Activated CD4-positive, CD25-positive, alpha-beta regulatory T cell treated with anti-CD3 and anti-CD28 coated beads, Interleukin-2, amount 50 U/mL, for 72 hours (primary cell): ENCODE measurements around the gene ODAD3.
A peak's percentile ranks its signal among the peaks of the same experiment; 100 is the strongest.
"Not testable (repeated sequence)": the region's sequence is repeated elsewhere in the genome, so short reads cannot be mapped to it uniquely, and the experiment has no call there.

Experiments
- DNase-seq: peaks from one replicate; pipeline ENCODE4 v3.0.0; 2021

ODAD3 gene

DNA sequence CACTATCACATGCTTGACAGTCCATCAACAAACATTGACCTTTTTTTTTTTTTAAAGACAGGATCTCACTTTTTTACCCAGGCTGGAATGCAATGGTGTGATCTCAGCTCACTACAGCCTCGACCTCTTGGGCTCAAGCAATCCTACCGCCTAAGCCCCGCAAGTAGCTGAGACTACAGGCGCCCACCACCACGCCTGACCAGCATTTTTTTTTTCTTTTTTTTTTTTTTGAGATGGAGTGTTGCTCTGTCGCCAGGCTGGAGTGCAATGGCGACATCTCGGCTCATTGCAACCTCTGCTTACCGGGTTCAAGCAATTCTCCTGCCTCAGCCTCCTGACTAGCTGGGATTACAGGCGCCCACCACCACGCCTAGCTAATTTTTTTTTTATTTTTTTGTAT is 24.0 kb upstream of the ODAD3 start:
- DNase-seq = not testable (repeated sequence)

- no peak for DNase-seq
Measured at GRCh38 chr19:11458236-11458900, 23.4 kb upstream of the ODAD3 start.

- no peak for DNase-seq
Measured at GRCh38 chr19:11457831-11458230, 22.9 kb upstream of the ODAD3 start.

- DNase-seq = no peak
Measured at GRCh38 chr19:11457115-11457514, 22.2 kb upstream of the ODAD3 start.

DNA sequence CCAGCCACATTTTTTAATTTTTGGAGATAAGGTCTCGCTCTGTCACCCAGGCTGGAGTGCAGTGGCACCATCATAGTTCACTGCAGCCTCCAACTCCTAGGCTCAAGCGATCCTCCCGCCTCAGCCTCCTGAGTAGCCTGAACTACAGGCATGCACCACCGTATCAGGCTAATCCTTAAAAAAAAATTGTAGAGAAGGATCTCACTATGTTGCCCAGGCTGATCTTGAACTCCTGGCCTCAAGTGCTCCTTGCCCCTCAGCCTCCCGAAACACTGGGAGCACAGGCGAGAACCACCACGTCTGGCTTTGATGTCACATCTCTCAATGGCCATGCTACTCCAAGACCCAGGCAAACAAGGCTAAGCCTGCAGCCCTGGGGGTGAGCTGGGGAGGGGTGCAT is 21.7 kb upstream of the ODAD3 start:
- no peak for DNase-seq

DNA sequence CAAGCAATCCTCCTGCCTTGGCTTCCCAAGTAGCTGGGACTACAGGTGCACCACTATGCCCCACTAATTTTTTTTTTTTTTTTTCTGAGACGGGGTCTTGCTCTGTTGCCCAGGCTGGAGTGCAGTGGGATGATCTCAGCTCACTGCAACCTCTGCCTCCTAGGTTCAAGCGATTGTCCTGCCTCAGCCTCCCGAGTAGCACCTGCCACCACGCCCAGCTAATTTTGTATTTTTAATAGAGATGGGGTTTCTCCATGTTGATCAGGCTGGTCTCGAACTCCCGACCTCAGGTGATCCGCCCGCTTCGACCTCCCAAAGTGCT is 20.3 kb upstream of the ODAD3 start:
- DNase-seq = not testable (repeated sequence)

DNA sequence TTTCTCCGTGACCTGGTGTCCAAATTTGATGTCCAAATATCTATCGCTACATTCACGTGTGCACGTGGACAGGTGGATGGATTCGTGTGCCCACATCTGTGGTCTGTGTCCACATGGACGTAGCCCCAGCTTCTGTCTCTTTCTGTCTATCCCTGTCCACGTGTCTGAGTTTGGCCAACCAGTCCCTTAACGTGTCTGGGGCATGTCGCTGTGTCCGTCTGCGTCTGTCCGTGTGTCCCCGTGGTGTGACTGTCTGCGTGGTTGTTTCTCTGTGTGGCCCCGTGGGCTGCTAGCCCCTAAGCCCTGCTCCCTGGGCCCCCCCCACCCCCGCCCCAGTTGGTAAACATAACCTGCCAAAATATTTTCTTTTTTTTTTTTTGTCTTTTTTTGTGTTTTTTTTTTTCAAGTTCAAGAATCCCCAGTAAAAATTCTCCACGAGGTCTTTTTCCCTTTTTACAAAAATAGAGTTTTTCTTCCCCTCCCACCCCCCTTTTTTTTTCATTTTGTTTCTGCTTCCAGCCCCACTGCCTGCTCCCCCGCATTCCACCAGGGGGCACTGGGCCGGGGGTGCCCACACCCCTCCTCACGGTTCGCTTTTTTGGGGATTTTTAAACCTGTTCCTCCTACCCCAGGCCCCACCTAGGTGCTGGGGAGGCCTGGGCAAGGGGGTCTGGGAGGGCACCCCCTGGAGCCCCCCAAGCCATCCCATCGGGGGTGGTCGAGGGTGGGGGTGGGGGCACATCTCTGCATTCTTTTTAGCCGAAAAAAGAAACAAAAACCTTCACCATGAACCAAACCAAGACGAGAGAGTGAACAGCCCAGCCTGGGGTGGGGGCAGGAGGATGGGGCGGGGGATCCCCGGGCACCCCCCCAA is 18.8 kb upstream of the ODAD3 start:
- DNase-seq = no peak

DNA sequence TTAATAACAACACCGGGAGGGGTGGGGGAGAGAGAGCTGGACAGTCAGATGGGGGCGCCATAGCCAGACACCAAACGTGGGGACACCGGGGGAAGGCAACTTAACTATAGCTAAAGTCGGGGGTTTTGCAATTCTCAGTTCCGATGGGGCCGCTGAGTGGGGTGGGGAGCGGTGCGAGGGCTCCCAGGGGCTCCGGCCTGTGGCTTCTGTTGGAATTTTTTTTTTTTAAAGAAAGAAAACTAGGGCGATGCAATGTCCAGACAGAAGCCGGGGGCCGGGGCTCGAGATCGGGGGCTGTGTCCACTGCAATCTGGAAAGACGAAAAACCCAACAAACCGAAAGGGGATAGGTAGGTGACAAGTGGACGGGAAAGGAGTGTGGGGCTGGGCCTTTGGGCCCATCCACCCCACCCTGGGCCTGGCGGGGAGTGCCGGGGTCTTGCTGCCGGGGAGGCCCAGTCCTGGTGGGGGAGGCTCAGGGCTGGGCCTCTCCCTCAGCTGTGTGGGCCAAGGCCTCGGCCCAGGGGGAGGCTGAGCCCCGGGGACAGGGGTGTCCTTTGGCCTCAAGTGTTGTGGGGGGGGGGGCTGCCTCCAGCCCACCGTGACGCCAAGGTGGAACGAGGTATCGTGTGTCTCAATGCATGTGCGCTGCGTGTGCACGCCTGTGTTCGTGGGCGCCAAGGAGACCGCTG is 17.8 kb upstream of the ODAD3 start:
- DNase-seq = no peak

DNA sequence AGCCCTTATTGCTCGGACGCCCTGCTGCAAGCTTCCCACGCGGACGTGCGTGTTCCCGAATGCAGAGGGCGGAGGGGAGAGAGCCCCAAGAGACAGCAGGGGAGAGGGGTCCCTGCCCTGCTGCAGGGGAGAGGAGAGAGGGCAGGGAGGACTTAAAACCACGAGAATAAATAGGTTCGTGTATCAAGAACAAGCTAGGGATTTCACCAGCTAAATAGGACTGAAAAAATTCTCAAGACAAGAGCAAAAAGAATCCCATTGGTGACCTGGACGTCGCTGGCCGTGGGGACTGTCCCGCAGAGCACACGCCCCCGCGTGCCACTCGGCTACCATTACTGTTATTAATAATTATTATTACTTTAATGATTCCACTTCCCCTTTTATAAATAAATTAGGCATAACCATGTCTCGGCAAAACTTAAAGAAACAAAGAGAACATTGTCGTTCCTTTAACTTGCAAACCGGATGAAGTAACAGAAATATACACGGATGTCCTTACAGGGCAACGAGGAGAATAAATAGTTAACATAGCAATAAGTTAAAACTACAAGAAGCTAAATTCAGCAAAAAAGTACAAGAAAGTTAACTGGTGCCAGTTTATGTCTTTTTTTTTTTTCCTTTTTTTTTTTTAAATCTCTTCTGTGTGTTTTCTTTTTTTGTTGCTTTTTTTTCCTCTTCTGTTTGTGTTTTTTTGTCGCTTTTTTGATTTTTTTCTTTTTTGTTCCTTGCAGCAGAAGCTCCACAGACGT is 17.1 kb upstream of the ODAD3 start:
- DNase-seq = no peak

GRCh38 chr19:11451327-11451870 is 16.5 kb upstream of the ODAD3 start:
- DNase-seq = no peak

DNA sequence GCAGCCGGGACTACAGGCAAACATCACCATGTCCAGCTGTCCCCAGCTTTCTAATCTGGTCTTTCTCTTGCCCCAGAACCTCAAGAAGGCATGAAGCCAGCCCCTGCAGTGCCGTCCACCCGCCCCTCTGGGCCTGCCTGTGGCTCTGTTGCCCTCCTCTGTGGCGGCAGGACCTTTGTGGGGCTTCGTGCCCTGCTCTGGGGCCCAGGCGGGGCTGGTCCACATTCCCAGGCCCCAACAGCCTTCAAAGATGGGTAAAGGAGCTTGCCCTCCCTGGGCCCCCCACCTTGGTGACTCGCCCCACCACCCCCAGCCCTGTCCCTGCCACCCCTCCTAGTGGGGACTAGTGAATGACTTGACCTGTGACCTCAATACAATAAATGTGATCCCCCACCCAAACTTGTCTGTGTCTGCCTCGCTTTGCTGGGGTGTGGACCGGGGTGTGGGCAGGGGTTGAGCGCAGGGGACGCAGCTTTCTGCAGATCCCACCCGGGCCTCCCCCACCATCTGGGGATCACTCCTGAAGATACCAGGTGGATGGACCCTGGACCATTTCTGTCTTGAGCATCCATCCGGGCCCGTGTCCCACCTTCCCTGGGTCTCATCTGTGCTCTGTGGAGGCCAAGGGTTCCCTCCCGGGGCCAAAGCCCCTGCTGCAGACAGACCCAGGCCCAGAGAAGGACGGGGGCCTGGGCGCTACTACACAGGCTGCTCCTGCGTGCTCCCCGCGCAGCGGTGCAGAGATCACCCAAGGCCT is 15.8 kb upstream of the ODAD3 start:
- no peak for DNase-seq

DNA sequence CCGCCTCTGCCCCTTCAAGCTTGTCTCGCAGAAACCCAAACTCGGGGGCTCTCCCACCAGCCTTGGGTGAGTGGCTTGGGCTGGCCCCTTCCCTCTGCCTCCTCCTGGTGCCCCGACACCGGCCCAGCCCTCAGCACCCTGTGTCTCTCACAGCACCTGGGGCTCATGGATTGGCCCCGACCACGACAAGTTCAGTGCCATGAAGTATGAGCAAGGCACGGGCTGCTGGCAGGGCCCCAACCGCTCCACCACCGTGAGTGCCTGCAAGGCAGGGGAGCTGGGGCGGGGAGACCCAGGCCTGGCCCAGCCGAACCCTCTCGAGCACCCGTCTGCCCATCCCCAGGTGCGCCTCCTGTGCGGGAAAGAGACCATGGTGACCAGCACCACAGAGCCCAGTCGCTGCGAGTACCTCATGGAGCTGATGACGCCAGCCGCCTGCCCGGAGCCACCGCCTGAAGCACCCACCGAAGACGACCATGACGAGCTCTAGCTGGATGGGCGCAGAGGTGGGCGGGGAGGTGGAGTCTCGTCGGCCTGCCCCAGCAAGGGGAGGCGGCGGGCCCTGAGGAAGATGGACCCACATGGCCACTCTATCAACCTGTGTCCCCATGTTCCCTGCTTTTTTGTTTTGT is 14.1 kb upstream of the ODAD3 start:
- DNase-seq = no peak

DNA sequence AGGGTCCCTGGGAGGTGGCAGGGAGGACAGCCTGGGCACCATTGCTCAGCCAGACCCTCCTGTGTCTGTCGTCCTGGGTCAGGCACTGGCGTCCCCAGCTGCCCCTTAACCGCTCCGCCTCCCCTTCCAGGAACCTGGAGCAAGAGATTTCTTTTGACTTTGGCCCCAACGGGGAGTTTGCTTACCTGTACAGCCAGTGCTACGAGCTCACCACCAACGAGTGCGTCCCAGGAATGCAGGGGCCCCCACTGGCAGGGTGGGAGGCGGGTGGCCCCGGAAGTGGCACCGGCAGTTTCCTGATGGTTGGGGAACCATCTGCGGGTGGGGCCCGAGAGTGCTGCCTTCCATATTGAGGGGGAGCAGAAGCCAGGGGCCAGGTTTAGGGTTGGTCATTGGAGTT is 13.5 kb upstream of the ODAD3 start:
- no peak for DNase-seq

GRCh38 chr19:11447347-11448262 is 12.7 kb upstream of the ODAD3 start:
- DNase-seq = no peak

DNA sequence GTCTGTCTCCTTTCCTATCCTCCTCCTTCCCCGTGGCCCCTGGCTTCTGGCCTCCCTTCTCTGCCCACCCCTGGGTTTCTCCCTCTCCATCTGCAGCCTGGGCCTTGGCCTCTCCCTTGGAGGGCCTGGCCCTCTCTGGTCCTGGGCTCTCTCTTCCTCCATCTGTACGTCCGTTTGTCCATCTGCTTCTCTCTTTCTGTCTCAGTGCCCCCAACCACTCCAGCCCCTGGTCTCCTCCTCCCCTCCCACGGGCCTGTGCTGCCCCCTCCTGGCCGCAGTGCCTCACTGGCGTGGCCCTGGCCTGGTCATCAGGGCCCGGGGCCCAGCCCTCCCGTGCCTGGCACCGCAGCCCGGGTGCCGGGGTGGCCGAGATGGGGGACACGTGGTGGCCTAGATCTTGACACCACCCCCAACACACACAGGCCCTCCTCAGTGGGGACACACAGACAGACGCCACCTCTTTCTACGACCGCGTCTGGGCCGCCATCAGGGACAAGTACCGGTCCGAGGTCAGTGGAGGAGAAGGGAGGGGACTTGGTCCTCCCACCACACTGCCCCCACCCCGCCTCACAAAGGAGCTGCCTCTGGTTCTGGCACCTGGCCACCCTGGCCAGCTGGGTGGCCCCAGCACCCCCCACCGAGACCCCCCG is 11.9 kb upstream of the ODAD3 start:
- peak; percentile 63 for DNase-seq

DNA sequence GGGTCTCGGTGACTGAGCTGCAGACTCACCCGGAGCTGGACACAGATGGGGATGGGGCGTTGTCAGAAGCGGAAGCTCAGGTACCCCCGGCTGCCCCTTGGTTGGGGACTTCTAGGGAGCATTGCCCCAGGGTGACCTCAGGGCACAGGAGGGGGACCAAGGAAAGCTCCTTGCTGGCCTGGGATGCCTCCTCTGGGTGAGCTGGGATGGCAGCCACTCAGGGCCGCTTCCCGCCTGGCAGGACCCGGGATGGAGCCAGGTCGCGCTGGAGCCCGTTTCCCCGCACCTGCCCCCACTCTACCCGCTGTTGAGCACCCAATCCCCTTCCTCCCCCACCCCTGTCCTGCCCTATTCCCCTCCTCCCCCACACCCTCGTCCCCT is 11.3 kb upstream of the ODAD3 start:
- DNase-seq = no peak

DNA sequence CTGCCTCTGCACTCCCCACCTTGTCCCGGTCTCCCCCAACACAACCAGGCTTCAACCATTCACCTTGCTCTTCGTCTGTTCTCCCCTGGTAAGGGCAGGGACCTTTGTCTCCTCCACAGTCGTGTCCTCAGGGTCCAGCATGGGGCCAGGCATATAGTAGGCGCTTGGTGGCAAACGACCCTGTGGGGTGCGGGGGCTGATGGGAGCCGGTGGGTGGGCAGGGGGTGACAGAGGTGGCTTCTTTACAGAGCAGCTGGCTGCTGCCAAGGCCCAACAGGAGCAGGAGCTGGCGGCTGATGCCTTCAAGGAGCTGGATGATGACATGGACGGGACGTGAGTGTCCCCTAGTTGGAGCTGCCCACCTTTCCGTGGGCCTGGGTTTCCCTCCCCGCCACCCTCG is 10.2 kb upstream of the ODAD3 start:
- DNase-seq = no peak

- DNase-seq = no peak
Measured at GRCh38 chr19:11444059-11444458, 9.1 kb upstream of the ODAD3 start.

GRCh38 chr19:11437955-11438354 is 3.0 kb upstream of the ODAD3 start:
- no peak for DNase-seq

GRCh38 chr19:11435833-11436313 is 952 bp upstream of the ODAD3 start:
- DNase-seq = no peak
